ACHN (cell line): ENCODE results near the gene SOCS2.
"Not testable (repeated sequence)": the region's sequence is repeated elsewhere in the genome, so short reads cannot be mapped to it uniquely, and the experiment has no call there.

Experiments
- DNase-seq: peaks from one replicate; pipeline ENCODE4 v3.0.0-alpha.2; 2015
- in situ Hi-C: cut with HindIII; loops from 2 replicates; pipeline ENCODE4 v1.10.0; 2017; ENCODE audit warnings: low sequenced_read_pairs, low pct_ligation_motif_present, low pct_unique_long_range_greater_than_20kb

SOCS2 gene

GRCh38 chr12:93558685-93559084 is 13.8 kb upstream of the SOCS2 start:
- DNase-seq, in situ Hi-C loops: not testable (repeated sequence)

GRCh38 chr12:93563807-93564538 is 8.5 kb upstream of the SOCS2 start:
- peak; percentile 45 for DNase-seq

GRCh38 chr12:93565760-93566159 is 6.7 kb upstream of the SOCS2 start:
- DNase-seq = no peak
- in situ Hi-C loops = no loop called here

More at GRCh38 chr12:93563807-93564538, 8.5 kb upstream of the SOCS2 start:
- in situ Hi-C loops = no loop called here

- no peak for DNase-seq
- in situ Hi-C loops = no loop called here
These were observed 5.3 kb upstream of the SOCS2 start for GRCh38 chr12:93567174-93567573.

- in situ Hi-C loops = no loop called here
- DNase-seq = no peak
These were observed 4.4 kb upstream of the SOCS2 start for GRCh38 chr12:93568091-93568490.

- in situ Hi-C loops = no loop called here
- DNase-seq = no peak
These were observed 3.2 kb upstream of the SOCS2 start for GRCh38 chr12:93569301-93569655.

GRCh38 chr12:93569656-93570551 is 2.6 kb upstream of the SOCS2 start:
- in situ Hi-C loops = no loop called here

GRCh38 chr12:93570552-93571364 is 1.7 kb upstream of the SOCS2 start:
- in situ Hi-C loops = no loop called here

More at GRCh38 chr12:93569656-93570551, 2.6 kb upstream of the SOCS2 start:
- DNase-seq = peak; percentile 92

GRCh38 chr12:93571365-93571924 is 1.0 kb upstream of the SOCS2 start:
- peak; percentile 82 for DNase-seq
- in situ Hi-C loops = no loop called here

More at GRCh38 chr12:93570552-93571364, 1.7 kb upstream of the SOCS2 start:
- DNase-seq = peak; percentile 97

GRCh38 chr12:93572712-93573551 is 457 bp downstream of the SOCS2 start:
- peak; percentile 40 for DNase-seq
- in situ Hi-C loops = no loop called here

- in situ Hi-C loops = no loop called here
- no peak for DNase-seq
These were observed 1.2 kb downstream of the SOCS2 start for GRCh38 chr12:93573552-93574223.

GRCh38 chr12:93577222-93577621 is 4.7 kb downstream of the SOCS2 start:
- no peak for DNase-seq
- in situ Hi-C loops = no loop called here

- in situ Hi-C loops = no loop called here
- DNase-seq = no peak
These were observed 5.7 kb downstream of the SOCS2 start for GRCh38 chr12:93578221-93578620.

- no peak for DNase-seq
- in situ Hi-C loops = no loop called here
These were observed 8.2 kb downstream of the SOCS2 start for GRCh38 chr12:93580682-93581081.

GRCh38 chr12:93581370-93581769 is 8.9 kb downstream of the SOCS2 start:
- in situ Hi-C loops = no loop called here
- DNase-seq = no peak

GRCh38 chr12:93582351-93582750 is 9.9 kb downstream of the SOCS2 start:
- in situ Hi-C loops = no loop called here

GRCh38 chr12:93583627-93584392 is 11.3 kb downstream of the SOCS2 start:
- no peak for DNase-seq
- in situ Hi-C loops = no loop called here

More at GRCh38 chr12:93582351-93582750, 9.9 kb downstream of the SOCS2 start:
- no peak for DNase-seq
